Liver (tissue), 3 donors: ENCODE data around the gene CNTROB.

ENCODE experiments used
- EGR1 ChIP-seq, 2 donors: IDR thresholded peaks; 2 replicates each; pipeline ENCODE4 v1.6.1; 2016 to 2018; ENCODE audit warnings: antibody characterized with exemption in 2 of 2, low read depth in 2 of 2
- FOXA1 ChIP-seq: IDR thresholded peaks from 2 replicates; pipeline ENCODE4 v1.6.1; 2016; ENCODE audit warnings: antibody characterized with exemption
- GABPA ChIP-seq, 2 donors: IDR thresholded peaks in 1 of 2; conservative IDR thresholded peaks in 1 of 2; 2 replicates each; pipeline ENCODE4 v1.6.1; 2016; ENCODE audit warnings: antibody characterized with exemption in 2 of 2, mild to moderate bottlenecking in 1 of 2, moderate library complexity in 1 of 2
- JUND ChIP-seq, 2 donors: IDR thresholded peaks; 2 replicates each; pipeline ENCODE4 v1.6.1; 2016; ENCODE audit warnings: antibody characterized with exemption in 2 of 2
- RAD21 ChIP-seq, 2 donors: IDR thresholded peaks; 2 replicates each; pipeline ENCODE4 v1.6.1; 2016; ENCODE audit warnings: antibody characterized with exemption in 2 of 2, mild to moderate bottlenecking in 2 of 2
- RXRA ChIP-seq, 2 donors: IDR thresholded peaks; 2 replicates each; pipeline ENCODE4 v1.6.1; 2017 to 2018; ENCODE audit warnings: antibody characterized with exemption in 2 of 2, mild to moderate bottlenecking in 1 of 2
- SP1 ChIP-seq: IDR thresholded peaks from 2 replicates; pipeline ENCODE4 v1.6.1; 2018; ENCODE audit warnings: antibody characterized with exemption, mild to moderate bottlenecking
- TAF1 ChIP-seq: conservative IDR thresholded peaks from 2 replicates; pipeline ENCODE4 v1.6.1; 2016; ENCODE audit warnings: antibody characterized with exemption, mild to moderate bottlenecking
- YY1 ChIP-seq: IDR thresholded peaks from 2 replicates; pipeline ENCODE4 v1.6.1; 2016; ENCODE audit warnings: antibody characterized with exemption, mild to moderate bottlenecking
- TF ChIP-seq, protein P1 (sequence below): fragments of 150-350 bp; IDR thresholded peaks from 2 replicates; pipeline ENCODE4 v1.5.1; 2017; ENCODE audit warnings: improper control_type of control experiment, low read depth, low read length; ENCODE audit not compliant: missing input control
- TF ChIP-seq, protein P2 (sequence below): IDR thresholded peaks from 2 replicates; pipeline ENCODE4 v1.6.1; 2016; ENCODE audit warnings: antibody characterized with exemption
- TF ChIP-seq, protein P3 (sequence below): IDR thresholded peaks from 2 replicates; pipeline ENCODE4 v1.6.1; 2016; ENCODE audit warnings: antibody characterized with exemption, mild to moderate bottlenecking
- TF ChIP-seq, protein P4 (sequence below): IDR thresholded peaks from 2 replicates; pipeline ENCODE4 v1.6.1; 2016; ENCODE audit warnings: antibody characterized with exemption
- donor health status: healthy.
- donor health status: healthy.

DNA sequence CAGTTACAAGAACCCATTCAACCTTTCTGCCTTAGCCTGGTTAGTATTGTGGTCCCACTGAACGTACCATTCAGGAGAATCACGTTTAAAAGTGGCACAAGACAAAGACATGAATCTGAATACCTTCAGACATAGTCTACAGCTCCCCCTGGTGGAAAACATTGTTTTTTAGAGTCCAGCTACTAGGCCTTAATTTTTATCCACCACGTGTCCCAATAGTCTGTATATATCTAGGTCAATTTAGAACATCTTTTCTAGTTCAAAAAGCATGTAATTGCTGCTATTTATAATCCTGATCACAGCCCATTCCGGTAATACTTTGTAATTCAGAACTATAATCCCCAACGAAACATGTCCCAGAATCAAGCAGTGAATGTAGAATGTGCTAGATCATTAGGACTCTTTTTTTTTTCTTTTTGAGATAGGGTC is 56.8 kb downstream of the CNTROB start:
- TF ChIP-seq TAF1 (no peak), RAD21 (IDR thresholded peaks at IDR 0.05) (peak; percentile 80 to 85), YY1 (no peak), SP1 (no peak), GABPA (IDR thresholded peaks at IDR 0.05 in 1 of 2, conservative IDR thresholded peaks at IDR 0.05 in 1 of 2) (no peak), EGR1 (IDR thresholded peaks at IDR 0.05; ENCODE audit: low read depth in 2 of 2) (no peak), JUND (IDR thresholded peaks at IDR 0.05) (no peak), RXRA (IDR thresholded peaks at IDR 0.05) (no peak), FOXA1 (no peak)
- TF ChIP-seq, protein P1, sequence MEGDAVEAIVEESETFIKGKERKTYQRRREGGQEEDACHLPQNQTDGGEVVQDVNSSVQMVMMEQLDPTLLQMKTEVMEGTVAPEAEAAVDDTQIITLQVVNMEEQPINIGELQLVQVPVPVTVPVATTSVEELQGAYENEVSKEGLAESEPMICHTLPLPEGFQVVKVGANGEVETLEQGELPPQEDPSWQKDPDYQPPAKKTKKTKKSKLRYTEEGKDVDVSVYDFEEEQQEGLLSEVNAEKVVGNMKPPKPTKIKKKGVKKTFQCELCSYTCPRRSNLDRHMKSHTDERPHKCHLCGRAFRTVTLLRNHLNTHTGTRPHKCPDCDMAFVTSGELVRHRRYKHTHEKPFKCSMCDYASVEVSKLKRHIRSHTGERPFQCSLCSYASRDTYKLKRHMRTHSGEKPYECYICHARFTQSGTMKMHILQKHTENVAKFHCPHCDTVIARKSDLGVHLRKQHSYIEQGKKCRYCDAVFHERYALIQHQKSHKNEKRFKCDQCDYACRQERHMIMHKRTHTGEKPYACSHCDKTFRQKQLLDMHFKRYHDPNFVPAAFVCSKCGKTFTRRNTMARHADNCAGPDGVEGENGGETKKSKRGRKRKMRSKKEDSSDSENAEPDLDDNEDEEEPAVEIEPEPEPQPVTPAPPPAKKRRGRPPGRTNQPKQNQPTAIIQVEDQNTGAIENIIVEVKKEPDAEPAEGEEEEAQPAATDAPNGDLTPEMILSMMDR: peak; percentile 64
- TF ChIP-seq, protein P2, sequence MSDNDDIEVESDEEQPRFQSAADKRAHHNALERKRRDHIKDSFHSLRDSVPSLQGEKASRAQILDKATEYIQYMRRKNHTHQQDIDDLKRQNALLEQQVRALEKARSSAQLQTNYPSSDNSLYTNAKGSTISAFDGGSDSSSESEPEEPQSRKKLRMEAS: no peak
- TF ChIP-seq, protein P3, sequence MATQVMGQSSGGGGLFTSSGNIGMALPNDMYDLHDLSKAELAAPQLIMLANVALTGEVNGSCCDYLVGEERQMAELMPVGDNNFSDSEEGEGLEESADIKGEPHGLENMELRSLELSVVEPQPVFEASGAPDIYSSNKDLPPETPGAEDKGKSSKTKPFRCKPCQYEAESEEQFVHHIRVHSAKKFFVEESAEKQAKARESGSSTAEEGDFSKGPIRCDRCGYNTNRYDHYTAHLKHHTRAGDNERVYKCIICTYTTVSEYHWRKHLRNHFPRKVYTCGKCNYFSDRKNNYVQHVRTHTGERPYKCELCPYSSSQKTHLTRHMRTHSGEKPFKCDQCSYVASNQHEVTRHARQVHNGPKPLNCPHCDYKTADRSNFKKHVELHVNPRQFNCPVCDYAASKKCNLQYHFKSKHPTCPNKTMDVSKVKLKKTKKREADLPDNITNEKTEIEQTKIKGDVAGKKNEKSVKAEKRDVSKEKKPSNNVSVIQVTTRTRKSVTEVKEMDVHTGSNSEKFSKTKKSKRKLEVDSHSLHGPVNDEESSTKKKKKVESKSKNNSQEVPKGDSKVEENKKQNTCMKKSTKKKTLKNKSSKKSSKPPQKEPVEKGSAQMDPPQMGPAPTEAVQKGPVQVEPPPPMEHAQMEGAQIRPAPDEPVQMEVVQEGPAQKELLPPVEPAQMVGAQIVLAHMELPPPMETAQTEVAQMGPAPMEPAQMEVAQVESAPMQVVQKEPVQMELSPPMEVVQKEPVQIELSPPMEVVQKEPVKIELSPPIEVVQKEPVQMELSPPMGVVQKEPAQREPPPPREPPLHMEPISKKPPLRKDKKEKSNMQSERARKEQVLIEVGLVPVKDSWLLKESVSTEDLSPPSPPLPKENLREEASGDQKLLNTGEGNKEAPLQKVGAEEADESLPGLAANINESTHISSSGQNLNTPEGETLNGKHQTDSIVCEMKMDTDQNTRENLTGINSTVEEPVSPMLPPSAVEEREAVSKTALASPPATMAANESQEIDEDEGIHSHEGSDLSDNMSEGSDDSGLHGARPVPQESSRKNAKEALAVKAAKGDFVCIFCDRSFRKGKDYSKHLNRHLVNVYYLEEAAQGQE: no peak
- TF ChIP-seq, protein P4, sequence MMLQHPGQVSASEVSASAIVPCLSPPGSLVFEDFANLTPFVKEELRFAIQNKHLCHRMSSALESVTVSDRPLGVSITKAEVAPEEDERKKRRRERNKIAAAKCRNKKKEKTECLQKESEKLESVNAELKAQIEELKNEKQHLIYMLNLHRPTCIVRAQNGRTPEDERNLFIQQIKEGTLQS: no peak
